NB4 (cell line): ENCODE measurements around the gene LEMD1.

Experiments used
- DNase-seq: peaks from one replicate; pipeline ENCODE4 v3.0.0; 2010; ENCODE audit warnings: low read depth
- H3K4me3 ChIP-seq: one replicate; pipeline ENCODE4 v1.5.1; 2011; ENCODE audit warnings: mild to moderate bottlenecking, low read depth, low read length, moderate library complexity
- CTCF ChIP-seq: IDR thresholded peaks from one replicate; pipeline ENCODE4 v1.5.1; 2012; ENCODE audit warnings: low read depth, low read length
- MAX ChIP-seq: IDR thresholded peaks from 2 replicates; pipeline ENCODE4 v1.6.1; 2011; ENCODE audit warnings: low read depth, low read length
- MYC ChIP-seq: IDR thresholded peaks from 2 replicates; pipeline ENCODE4 v1.6.1; 2011; ENCODE audit warnings: low read depth, low read length
- POLR2A ChIP-seq: IDR thresholded peaks from 2 replicates; pipeline ENCODE4 v1.6.1; 2011; ENCODE audit warnings: mild to moderate bottlenecking; ENCODE audit not compliant: insufficient read length; ENCODE audit errors: extremely low read depth

Gene LEMD1

GRCh38 chr1:205456868-205457745 is 35.3 kb upstream of the LEMD1 start:
- no peak for TF ChIP-seq CTCF
- no peak for TF ChIP-seq POLR2A
- no peak for TF ChIP-seq MYC
- TF ChIP-seq MAX, result no peak
- DNase-seq, result no peak
- H3K4me3 ChIP-seq, result no peak overlapping the region

- TF ChIP-seq POLR2A (no peak), CTCF (no peak), MYC (no peak), MAX (no peak)
These were observed 34.6 kb upstream of the LEMD1 start for GRCh38 chr1:205456383-205456867.

GRCh38 chr1:205455581-205456382 is 33.9 kb upstream of the LEMD1 start, which contains the start of gene BLACAT1:
TSS of gene BLACAT1 (minus strand) at chr1:205456045.
- DNase-seq, result no peak
- no peak within 1 kb of the TSS for H3K4me3 ChIP-seq
- TF ChIP-seq CTCF (no peak), POLR2A (no peak), MYC (no peak), MAX (no peak)

More at GRCh38 chr1:205456383-205456867, 34.6 kb upstream of the LEMD1 start:
- DNase-seq, result no peak
- no peak overlapping the region for H3K4me3 ChIP-seq

GRCh38 chr1:205454903-205455335 is 33.1 kb upstream of the LEMD1 start:
- H3K4me3 ChIP-seq, result no peak overlapping the region
- no peak for DNase-seq
- TF ChIP-seq MAX (no peak), POLR2A (no peak), CTCF (no peak), MYC (no peak)

- DNase-seq, result no peak
- no peak overlapping the region for H3K4me3 ChIP-seq
- TF ChIP-seq MAX, result no peak
- TF ChIP-seq MYC, result no peak
- no peak for TF ChIP-seq POLR2A
- no peak for TF ChIP-seq CTCF
These were observed 31.6 kb upstream of the LEMD1 start for GRCh38 chr1:205453466-205453865.
